ENCODE data around the gene NCK2.

GRCh38 chr2:105723431-105723830 is 21.3 kb upstream of the NCK2 start:
- TF ChIP-seq CTCF (conservative IDR thresholded peaks at IDR 0.05 in 1 of 2, IDR thresholded peaks at IDR 0.05 in 1 of 2; ENCODE audit: extremely low read depth in 1 of 2, insufficient read depth in 1 of 2, low read depth in 1 of 2, low read length in 2 of 2) (no peak), EZH2 (IDR thresholded peaks at IDR 0.05; ENCODE audit: borderline replicate concordance, low read length) (no peak)
